ENCODE data around the gene TRERF1.

GRCh38 chr6:42230345-42231321, 221.1 kb downstream of the TRERF1 start:
- TF ChIP-seq POLR2A (IDR thresholded peaks at IDR 0.05; ENCODE audit: low read depth, low read length) (no peak), POLR2AphosphoS5 (IDR thresholded peaks at IDR 0.05; ENCODE audit: low read depth, low read length) (no peak)
